ENCODE results near the gene ABCB8.

ABCB8 gene

GRCh38 chr7:151057989-151058780 is 29.9 kb downstream of the ABCB8 start (continued):
- no peak for TF ChIP-seq ZNF146 (tag by site-specific recombination; IDR thresholded peaks at IDR 0.05)
- TF ChIP-seq ZNF658 (tag by site-specific recombination; IDR thresholded peaks at IDR 0.05), result no peak
- no peak for TF ChIP-seq PRDM2 (tag by site-specific recombination; IDR thresholded peaks at IDR 0.05; ENCODE audit: borderline replicate concordance)
- TF ChIP-seq SP7 (tag by site-specific recombination; IDR thresholded peaks at IDR 0.05), result peak; percentile 67
- TF ChIP-seq YY1 (tag by site-specific recombination; IDR thresholded peaks at IDR 0.05), result no peak
- no peak for TF ChIP-seq ZNF747 (tag by site-specific recombination; IDR thresholded peaks at IDR 0.05)
- TF ChIP-seq ZNF791 (tag by site-specific recombination; IDR thresholded peaks at IDR 0.05), result no peak
- TF ChIP-seq GLI2 (tag by site-specific recombination; IDR thresholded peaks at IDR 0.05; ENCODE audit: borderline replicate concordance, low read depth), result no peak
- no peak for TF ChIP-seq TSHZ1 (tag by site-specific recombination; IDR thresholded peaks at IDR 0.05; ENCODE audit: borderline replicate concordance)
- no peak for TF ChIP-seq MZF1 (tag by site-specific recombination; IDR thresholded peaks at IDR 0.05; ENCODE audit: borderline replicate concordance)
- peak; percentile 99 for TF ChIP-seq ZBTB17 (tag by site-specific recombination; IDR thresholded peaks at IDR 0.05)
- no peak for TF ChIP-seq REPIN1 (tag by site-specific recombination; IDR thresholded peaks at IDR 0.05; ENCODE audit: low read depth)
- no peak for TF ChIP-seq ZSCAN16 (tag by site-specific recombination; IDR thresholded peaks at IDR 0.05)
- peak; percentile 72 for TF ChIP-seq ZNF324 (tag by site-specific recombination; IDR thresholded peaks at IDR 0.05)
- TF ChIP-seq ZNF785 (tag by site-specific recombination; IDR thresholded peaks at IDR 0.05), result 0 out of 2 replicates have a peak, but pooled peaks have one; percentile 23
- no peak for TF ChIP-seq ZNF274 (IDR thresholded peaks at IDR 0.05; ENCODE audit: low read length)
- TF ChIP-seq ZNF274 (tag by site-specific recombination; IDR thresholded peaks at IDR 0.05; ENCODE audit: borderline replicate concordance), result no peak
- TF ChIP-seq ZIC2 (tag by site-specific recombination; IDR thresholded peaks at IDR 0.05), result peak; percentile 96
- TF ChIP-seq ZNF114 (tag by site-specific recombination; IDR thresholded peaks at IDR 0.05), result no peak
- no peak for TF ChIP-seq ZNF530 (tag by site-specific recombination; IDR thresholded peaks at IDR 0.05; ENCODE audit: low read depth)
- TF ChIP-seq ZNF292 (tag by site-specific recombination; IDR thresholded peaks at IDR 0.05; ENCODE audit: borderline replicate concordance, low read depth), result no peak
- TF ChIP-seq ZNF140 (tag by site-specific recombination; IDR thresholded peaks at IDR 0.05), result no peak
- peak; percentile 100 for TF ChIP-seq TCF7L2 (IDR thresholded peaks at IDR 0.05; ENCODE audit: borderline replicate concordance, low read depth, low read length)
- TF ChIP-seq ZNF830 (tag by site-specific recombination; IDR thresholded peaks at IDR 0.05; ENCODE audit: low read depth), result no peak
- peak; percentile 74 for TF ChIP-seq ZBTB11 (tag by site-specific recombination; conservative IDR thresholded peaks at IDR 0.05; ENCODE audit: low read depth)

Data from HEK293 (cell line).